ENCODE results near the gene MYBPC3.

GRCh38 chr11:47379317-47379716 lies 26.8 kb upstream of the MYBPC3 start:
- TF ChIP-seq POLR2A (IDR thresholded peaks at IDR 0.05) (no peak), CTCF (IDR thresholded peaks at IDR 0.05) (no peak)

Data from tibial nerve (tissue), 3 donors.